CD4-positive, alpha-beta T cell treated with Interleukin-10 for 1 hour (primary cell): ENCODE results near the gene CCL26.
"Not testable (repeated sequence)": the region's sequence is repeated elsewhere in the genome, so short reads cannot be mapped to it uniquely, and the experiment has no call there.

Experiments used
- DNase-seq: peaks from one replicate; pipeline ENCODE4 v3.0.0-alpha.2; 2020

Gene CCL26

DNA sequence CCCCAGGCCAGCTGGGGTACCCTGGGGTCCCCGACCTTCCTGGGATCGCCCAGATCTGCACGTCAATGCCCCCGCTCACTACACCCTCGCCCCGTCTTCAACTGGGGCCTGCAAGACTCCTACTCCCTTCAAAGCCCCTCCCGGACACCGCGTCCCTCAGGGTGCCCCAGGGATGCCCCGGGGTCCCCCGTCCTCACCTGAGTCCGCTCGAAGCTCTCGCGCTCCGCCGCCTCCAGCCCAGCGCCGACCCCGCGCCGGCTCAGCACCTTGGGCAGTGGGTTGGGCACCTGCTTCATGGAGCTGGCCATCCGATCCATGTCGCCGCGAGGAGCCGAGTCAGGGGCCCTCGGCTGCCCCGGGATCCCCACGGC, 33.4 kb downstream of the CCL26 start, which contains the start of gene HIP1:
Gene HIP1 (minus strand): TSS at position 338 of the 371 bp plus-strand sequence. CDS start 21 bp downstream, at position 317.
- DNase-seq: no peak

DNA sequence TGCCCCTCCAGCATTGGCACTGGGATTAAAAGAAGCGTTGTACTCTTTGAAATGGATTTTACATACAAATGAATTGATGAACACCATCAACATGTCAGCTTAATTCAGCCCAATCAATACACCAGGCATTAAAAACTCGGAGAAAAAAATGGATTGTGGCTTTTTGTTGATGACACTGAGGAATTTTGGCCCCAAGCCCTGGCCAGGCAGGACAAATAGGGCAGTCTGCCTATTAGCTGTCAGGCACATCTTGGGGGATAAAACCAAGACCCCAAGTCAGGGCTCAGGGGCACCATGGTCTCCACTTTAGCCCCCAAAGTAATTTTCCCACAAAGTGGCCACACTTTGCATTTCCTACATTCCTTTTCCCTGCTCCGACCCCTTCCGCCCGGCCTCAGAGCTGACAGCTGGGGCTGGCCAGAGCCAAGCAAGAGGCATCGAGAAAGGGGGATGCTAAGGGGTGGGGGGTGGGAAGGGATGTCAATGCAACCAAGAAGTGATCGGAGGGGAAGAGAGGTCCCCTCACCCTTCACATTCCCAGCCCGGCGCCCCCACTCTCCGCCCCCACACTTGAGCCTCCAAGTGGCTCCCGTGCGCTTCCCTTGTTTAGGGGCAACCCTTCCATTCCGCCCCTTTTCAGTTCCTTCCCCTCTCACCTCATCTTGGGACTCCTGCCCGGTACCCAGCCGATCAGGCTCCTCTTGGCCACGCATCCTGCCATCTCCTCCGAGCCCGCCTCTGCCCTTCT, 34.0 kb downstream of the CCL26 start:
- DNase-seq: no peak

DNA sequence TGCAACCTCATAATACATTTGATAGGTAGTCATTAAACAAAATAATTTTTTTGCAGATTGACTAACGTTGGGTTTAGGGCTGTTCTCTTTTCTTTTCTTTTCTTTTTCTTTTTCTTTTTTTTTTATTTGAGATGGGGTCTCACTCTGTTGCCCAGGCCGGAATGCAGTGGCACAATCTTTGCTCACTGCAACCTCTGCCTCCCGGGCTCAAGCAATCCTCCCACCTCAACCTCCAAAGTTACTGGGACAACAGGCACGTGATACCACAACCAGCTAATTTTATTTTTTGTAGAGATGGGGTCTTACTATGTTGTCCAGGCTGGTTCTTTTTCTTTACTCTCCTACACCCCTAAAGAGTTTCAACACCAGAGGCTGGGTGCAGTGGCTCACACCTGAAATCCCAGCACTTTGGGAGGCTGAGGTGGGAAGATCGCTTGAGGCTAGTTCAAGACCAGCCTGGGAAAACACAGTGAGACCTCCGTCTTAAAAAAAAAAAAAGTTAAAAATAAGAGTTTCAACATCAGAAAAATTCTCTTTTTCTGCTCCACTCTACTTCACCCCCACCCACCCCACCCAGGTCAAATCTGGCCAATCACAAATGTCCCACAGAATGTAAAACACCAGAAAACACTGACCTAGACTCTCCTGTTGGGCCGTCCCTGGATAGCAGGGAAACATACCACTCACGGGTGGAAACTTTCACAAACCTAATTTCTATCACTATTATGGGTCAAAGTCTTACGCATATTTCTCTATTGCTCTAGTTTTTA, 36.2 kb downstream of the CCL26 start:
- DNase-seq: no peak

DNA sequence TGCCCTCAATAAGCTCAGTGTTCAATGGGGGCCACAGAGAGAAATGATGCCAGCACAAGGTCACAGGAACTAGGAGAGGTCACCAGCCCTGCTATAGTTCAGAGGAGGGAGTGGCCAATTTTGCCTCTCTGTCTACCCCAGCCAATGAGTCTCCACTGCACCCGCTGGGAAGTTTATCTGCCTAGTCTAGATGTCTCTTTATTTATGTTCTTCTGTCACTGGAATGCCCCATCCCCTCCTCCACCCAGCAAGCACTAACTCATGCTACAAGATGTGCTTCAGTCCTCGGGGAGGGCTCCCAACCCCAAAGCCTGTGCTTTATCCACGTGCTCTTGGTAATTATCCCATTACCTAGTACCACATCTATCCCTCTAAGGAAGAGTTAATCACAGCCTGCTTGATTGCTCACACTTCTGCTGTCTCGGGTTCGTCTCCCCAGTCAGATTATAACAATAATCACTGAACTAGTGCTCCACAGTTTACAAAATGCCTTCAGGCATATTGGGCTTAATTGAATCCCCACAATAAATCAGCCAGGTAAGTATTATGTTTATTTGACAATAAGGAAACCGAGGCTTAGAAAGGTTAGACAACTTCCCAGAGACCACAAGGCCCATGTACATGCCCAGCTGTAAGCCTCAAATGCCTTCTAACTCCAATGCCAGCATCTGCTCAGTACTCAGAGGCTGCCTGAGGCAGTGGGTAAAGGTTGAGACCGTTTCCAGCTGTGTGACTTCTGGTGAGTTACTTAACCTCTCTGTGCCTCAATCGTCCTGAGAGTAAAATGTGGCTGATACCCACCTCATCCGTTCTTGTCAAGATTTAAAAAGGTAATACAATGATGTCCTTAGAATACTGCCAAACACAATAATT, 37.2 kb downstream of the CCL26 start:
- DNase-seq: no peak

DNA sequence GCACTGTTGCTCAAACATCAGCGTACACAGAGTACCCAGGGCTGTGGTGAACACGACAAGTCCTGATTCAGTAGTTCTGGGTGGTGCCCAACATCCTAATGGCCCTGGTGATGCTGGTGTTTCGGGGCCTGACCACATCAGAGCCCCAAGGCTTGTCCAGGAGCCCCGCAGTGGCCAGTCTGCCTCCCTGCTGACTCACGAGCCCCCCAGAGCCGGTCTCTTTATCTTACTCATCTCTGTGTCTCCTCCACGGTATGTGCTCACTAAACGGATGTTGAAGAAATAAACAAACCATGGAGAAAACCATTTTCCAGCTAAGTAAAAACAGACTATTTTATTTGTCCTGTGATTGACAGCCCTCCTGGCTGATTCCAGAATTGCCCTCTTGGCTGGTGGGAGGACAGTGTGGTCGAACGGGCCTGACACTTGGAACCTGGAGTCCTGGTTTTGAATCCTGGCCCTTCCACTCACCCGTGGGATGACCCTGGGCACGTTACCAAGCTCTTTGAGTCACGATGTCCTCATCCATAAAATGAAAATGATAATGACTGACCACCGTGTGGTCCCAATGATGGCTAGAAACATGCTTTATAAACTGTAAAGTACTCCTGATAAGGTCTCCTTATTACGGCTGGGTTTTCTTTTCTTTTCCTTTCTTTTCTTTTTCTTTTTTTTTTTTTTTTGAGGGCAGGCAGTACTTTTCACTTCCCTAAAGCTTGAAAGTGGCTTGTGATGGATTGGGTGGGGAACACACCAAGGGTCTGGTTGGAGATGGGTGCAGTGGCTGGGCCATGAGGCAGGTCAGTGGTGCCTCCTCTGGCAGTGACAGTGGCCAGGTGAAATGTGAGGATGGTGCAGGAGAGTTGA, 39.0 kb downstream of the CCL26 start:
- DNase-seq: no peak

DNA sequence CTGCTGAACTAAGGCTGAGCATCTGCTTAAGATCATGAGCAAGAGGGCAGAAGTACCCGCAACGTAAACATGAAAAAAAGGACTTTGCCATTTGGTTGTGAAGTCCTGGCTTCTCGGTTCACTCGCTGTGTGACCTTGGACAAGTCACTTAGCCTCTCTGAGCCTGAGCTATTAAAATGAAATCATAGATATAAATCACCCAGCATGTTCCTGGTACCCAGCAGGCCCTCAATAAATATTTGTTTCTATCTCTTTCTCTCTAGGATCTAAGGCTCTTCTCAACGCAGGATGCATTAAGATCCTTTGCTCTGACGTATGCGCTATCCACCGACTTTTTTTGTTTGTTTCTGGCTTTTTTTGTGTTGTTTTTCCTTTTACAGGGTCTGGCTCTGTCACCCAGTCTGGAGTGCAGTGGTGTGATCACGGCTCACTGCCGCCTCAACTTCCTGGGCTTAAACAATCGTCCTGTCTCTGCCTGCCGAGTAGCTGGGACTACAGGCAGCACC, 39.9 kb downstream of the CCL26 start:
- no peak for DNase-seq

DNA sequence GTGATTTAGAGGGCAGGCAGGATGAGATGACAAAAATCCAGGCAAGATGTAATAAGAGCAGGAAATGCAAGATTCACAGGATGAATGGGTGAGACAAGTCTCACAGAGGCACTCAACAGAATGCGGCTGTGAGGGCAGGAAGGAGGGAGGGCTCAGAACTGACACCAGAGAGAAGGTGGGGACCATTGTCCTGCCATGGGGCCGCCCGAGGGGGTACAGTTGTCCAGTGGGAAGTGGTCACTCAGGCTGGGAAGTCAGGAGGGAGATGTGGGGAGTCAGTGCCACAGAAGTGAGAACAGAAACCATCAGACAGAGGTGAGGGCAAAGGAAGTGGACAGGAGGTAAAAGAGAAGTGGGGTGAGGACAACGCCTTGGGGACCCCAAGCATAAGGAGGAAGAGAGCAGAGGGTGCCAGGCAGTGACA, 42.1 kb downstream of the CCL26 start:
- peak; percentile 10 for DNase-seq

DNA sequence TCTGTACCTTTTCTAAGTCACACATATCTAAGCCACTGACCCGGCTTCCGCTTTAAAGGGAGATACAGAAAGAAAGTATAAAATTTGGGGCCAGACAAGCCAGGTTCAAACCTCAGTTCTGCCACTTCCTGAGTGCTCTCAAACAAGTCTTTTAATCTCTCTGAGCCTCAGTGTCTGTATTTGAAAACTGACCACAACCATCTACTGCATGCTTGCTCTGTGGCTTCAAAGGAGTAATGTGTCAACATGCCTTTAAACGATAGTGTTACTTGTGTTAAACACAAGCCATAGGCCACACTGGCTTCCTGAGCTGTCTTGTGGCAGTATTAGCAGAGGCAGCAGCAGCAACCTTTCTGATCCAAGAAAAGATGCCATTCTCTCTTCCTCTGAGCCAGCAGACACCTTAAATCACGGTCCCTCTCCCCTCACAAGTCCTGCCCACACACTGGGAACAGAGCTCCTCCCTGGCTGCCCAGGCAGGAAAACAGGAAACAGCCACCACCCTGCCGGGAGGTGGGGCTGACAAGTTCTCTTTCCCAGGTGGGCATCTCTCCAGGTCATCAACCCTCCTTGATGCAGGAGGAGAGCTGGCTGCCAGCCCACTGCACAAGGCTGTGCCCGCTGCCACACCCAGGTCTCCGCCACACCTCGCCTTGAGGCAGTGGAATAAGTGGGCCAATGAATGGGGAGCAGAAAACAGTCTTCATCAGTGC, 44.0 kb downstream of the CCL26 start:
- peak; percentile 72 for DNase-seq

DNA sequence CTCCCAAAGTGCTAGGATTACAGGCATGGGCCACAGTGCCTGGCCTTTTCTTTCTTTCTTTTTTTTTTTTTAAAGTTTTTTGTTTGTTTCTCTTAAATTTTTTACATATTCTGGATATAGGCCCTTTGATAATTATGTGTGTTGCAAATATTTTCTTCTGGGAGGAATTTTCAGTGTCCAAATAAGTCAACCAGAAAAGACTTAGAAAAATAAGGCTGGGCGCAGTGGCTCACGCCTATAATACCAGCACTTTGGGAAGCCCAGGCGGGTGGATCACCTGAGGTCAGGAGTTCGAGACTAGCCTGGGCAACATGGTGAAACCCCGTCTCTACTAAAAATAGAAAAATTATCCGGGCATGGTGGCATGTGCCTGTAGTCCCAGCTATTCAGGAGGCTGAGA, 44.7 kb downstream of the CCL26 start:
- not testable (repeated sequence) for DNase-seq

DNA sequence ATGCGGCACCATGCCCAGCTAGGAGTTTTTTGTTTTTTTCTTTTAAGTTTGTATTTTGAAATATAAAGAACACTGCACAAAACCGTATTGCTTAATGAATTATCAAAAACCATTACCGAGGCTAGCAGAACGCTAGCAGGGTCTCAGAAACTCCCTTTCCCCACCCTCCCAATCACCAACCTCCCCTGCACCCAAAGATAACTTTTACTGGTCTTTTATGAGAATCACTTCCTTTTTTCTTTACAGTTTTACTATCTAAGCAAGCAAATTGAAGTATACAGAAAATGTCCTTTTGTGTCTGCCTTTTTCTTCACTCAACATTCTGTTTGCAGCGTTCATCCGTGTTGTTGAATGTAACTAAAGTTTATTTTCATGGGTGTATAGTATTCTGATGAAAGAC, 46.7 kb downstream of the CCL26 start:
- no peak for DNase-seq

DNA sequence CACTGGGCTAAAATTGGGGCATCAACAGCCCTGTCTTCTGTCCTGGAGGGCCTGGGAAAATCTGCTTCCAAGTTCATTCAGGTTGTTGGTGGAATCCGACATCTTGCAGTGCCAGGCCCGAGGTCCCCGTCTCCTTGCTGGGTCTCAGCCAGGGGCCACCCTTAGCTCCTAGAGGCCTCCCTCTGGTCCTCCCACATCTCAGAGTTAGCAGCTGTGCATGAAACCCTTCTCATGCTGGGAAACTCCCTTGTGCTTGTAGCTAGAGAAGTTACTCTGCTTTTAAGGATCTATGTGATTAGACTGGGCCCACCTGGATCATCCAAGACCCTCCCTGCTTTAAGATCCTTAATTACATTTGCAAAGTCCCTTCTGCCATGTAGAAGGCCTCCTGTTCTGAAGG, 48.6 kb downstream of the CCL26 start:
- no peak for DNase-seq

DNA sequence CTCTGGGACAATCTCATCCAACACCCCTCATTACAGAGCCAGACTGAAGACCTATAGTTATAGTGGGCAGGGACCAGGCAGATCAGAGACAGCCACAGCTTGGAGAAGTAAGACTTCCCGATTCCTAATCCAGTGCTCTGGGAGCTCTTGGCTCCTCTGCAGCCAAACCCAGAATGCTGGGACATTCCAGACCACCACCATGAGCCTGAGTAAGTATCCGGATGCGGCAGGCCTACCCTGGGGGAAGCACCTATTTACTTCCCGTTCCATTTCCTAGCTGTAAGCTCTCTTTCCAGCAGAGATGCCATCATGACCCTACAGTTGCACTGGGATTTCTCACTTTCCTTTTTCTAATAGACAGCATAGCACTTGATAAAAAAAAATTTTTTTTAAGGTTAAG, 49.6 kb downstream of the CCL26 start:
- DNase-seq: no peak

DNA sequence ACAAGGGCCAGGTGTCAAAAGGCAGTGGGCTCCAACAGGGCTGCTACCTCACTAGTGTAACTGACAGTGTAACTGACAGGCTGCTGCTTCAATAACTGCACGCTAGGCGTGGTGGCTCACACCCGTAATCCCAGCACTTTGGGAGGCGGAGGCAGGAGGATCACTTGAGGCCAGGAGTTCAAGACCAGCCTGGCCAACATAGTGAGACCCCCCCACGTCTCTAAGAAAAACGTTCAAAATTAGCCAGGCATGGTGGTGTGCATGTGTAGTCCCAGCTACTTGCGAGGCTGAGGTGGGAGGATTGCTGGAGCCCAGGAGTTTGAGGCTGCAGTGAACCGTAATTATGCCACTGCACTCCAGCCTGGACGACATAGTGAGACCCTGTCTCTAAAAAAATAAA, 50.1 kb downstream of the CCL26 start:
- not testable (repeated sequence) for DNase-seq

DNA sequence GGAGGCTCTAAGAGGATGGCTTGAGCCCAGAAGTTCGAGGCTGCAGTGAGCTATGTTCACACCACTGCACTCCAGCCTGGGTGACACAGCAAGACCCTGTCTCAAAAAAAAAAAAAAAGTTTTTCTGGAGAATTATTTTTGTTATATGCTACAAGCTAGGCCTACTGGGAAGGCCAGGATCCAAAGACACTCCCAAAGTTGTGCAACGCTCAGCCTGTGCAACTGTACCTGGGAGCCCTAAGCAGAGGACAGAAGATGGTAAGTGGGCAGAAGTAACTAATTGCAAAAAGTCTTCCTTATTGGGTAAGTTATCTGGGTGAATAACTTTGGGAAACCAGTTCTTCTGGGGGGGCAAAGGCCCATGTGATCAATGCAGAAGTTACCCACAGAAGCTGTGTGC, 50.6 kb downstream of the CCL26 start:
- DNase-seq: no peak

DNA sequence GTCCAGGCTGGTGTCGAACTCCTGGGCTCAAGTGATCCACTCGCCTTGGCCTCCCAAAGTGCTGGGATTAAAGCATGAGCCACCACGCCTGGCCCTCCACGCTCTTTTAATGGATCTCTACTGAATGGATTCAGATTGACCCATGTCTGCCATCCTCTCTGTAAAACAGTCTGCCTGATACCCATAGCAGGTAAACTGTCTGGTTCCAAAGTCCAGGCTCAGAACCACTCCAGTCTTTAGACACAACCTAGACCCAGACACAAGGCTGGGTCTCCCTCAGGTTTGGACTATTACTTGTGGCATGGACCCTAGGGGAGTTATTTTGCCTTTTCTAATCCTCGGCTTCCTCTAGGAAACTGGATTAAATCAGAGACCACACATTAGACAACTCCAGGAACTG, 52.4 kb downstream of the CCL26 start:
- DNase-seq: no peak
